ENCODE results near the gene DNAJC16.

Gene DNAJC16

DNA sequence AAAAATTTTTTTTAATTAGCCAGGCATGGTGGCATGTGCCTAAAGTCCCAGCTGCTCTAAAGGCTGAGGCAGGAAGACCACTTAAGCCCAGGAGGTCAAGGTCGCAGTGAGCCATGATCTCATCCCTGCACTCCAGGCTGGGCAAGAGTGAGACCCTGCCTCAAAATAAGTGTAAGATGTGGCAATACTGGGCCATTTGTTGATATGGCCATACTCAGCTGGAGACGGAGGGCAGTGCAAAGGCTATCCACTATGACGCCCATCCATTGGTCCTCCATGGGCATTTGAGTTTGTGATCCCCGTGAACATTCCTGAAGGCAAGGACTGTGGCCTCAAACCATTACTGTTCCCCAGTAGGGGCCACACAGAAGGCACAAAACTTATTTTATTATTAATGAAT, 4.1 kb upstream of the DNAJC16 start:
- TF ChIP-seq FOXP2 (optimal IDR thresholded peaks at IDR 0.05; ENCODE audit: borderline replicate concordance, extremely low read depth, extremely low read length, insufficient read depth) (no peak), SIN3A (IDR thresholded peaks at IDR 0.05; ENCODE audit: borderline replicate concordance, insufficient read depth, low read length) (no peak), TAF1 (IDR thresholded peaks at IDR 0.05; ENCODE audit: borderline replicate concordance, insufficient read depth, low read length) (no peak), POLR2AphosphoS5 (IDR thresholded peaks at IDR 0.05; ENCODE audit: low read depth, low read length) (no peak)
- TF ChIP-seq, protein P1, sequence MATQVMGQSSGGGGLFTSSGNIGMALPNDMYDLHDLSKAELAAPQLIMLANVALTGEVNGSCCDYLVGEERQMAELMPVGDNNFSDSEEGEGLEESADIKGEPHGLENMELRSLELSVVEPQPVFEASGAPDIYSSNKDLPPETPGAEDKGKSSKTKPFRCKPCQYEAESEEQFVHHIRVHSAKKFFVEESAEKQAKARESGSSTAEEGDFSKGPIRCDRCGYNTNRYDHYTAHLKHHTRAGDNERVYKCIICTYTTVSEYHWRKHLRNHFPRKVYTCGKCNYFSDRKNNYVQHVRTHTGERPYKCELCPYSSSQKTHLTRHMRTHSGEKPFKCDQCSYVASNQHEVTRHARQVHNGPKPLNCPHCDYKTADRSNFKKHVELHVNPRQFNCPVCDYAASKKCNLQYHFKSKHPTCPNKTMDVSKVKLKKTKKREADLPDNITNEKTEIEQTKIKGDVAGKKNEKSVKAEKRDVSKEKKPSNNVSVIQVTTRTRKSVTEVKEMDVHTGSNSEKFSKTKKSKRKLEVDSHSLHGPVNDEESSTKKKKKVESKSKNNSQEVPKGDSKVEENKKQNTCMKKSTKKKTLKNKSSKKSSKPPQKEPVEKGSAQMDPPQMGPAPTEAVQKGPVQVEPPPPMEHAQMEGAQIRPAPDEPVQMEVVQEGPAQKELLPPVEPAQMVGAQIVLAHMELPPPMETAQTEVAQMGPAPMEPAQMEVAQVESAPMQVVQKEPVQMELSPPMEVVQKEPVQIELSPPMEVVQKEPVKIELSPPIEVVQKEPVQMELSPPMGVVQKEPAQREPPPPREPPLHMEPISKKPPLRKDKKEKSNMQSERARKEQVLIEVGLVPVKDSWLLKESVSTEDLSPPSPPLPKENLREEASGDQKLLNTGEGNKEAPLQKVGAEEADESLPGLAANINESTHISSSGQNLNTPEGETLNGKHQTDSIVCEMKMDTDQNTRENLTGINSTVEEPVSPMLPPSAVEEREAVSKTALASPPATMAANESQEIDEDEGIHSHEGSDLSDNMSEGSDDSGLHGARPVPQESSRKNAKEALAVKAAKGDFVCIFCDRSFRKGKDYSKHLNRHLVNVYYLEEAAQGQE (IDR thresholded peaks at IDR 0.05; ENCODE audit: insufficient read depth in 1 of 2, low read depth in 2 of 2, low read length in 2 of 2) = no peak

DNA sequence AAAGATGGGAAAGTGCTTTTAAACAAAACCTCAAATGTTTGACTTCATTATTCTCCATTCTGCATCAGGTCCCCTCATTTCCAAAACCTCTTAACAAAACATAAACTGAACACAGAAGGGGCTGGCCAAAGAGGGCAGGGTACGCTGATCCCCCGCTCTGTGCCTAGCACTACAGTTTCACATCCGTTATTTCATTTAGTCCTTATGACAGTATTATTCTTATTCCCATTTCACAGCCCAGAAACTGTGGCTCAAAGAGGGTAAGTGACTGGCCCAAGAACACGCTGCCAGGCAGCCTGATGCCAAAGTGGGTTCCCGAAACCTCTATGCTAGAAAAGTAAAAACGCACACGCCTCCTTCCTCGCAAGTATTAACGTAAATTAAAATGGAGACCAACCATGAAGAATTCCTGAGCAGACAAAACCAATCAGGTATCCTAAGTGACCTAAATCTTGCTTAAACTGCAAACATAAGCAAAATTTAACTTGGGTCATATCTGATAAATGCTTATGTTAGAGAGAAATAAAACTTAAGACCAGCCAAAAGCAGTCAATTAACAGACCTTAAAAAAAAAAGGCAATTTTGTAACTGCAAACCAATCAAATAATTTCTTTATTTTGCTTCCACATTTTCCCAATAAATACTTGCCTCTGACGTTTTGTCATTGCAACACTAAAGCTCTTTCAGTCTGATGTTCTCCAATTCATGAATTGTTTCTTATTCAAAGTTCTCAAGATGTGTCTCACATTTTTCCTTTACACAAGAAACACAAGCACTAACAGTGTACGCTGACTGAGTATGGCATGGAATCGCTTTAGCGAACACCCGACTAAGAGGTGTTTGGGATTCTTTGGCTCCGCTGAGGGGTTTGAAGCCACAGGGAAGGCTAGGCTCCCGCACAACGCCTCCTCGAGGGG, 3.3 kb upstream of the DNAJC16 start:
- TF ChIP-seq TAF1 (IDR thresholded peaks at IDR 0.05; ENCODE audit: borderline replicate concordance, insufficient read depth, low read length) (no peak), POLR2AphosphoS5 (IDR thresholded peaks at IDR 0.05; ENCODE audit: low read depth, low read length) (no peak), SIN3A (IDR thresholded peaks at IDR 0.05; ENCODE audit: borderline replicate concordance, insufficient read depth, low read length) (no peak), FOXP2 (optimal IDR thresholded peaks at IDR 0.05; ENCODE audit: borderline replicate concordance, extremely low read depth, extremely low read length, insufficient read depth) (no peak)
- TF ChIP-seq, protein P1 (IDR thresholded peaks at IDR 0.05; ENCODE audit: insufficient read depth in 1 of 2, low read depth in 2 of 2, low read length in 2 of 2) = no peak

DNA sequence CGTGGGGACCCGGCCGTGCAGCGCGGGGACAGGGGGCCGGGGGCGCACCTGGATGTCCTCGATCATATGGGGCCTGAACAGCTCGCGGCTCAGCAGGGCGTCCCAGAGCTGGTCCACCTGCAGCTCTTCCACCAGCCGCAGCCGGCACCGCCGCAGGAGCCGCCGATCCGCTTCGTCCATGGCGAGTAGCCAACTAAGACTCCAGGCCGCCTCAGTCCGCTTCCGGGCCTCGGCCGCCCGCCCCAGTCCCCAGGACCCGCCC, 2.7 kb upstream of the DNAJC16 start, which contains the start of gene CASP9:
TSS of gene CASP9 (minus strand) at position 195 of the 262 bp plus-strand sequence. CDS start at position 180, 15 bp downstream.
- no peak for TF ChIP-seq POLR2AphosphoS5 (IDR thresholded peaks at IDR 0.05; ENCODE audit: low read depth, low read length)

DNA sequence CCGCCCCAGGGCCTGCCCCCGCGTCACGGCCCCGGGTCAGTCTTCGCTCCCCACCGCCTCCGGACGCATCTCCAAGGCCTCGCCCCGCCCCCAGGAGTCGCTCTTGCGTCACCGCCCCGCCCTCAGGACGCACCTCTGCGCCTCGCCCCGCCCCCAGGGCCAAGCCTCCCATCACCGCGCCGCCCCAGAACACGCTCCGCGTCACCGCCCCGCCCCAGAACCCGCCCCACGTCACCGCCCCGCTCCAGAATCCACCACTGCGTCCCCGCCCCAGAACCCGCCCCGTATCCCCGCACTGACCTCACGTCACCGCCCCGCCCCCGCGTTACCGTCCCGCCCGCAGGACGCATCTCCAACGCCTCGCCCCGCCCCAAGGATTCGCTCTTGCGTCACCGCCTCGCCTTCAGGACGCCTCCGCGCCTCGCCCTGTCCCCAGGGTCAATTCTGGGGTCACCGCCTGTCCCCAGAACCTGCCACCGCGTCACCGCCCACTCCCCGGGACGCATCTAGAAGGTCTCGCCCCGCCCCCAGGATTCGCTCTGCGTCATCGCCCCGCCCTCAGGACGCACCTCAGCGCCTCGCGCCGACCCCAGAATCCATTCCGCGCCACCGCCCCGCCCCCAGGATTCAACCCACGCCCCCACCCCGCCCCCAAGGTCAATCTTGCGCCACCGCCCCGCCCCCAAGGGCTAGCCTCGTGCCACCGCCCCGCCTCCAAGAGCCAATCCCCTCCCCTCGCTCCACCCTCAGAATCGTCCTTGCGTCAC, 2.2 kb upstream of the DNAJC16 start:
- TF ChIP-seq FOXP2 (optimal IDR thresholded peaks at IDR 0.05; ENCODE audit: borderline replicate concordance, extremely low read depth, extremely low read length, insufficient read depth) (peak; percentile 47), TAF1 (IDR thresholded peaks at IDR 0.05; ENCODE audit: borderline replicate concordance, insufficient read depth, low read length) (no peak)

DNA sequence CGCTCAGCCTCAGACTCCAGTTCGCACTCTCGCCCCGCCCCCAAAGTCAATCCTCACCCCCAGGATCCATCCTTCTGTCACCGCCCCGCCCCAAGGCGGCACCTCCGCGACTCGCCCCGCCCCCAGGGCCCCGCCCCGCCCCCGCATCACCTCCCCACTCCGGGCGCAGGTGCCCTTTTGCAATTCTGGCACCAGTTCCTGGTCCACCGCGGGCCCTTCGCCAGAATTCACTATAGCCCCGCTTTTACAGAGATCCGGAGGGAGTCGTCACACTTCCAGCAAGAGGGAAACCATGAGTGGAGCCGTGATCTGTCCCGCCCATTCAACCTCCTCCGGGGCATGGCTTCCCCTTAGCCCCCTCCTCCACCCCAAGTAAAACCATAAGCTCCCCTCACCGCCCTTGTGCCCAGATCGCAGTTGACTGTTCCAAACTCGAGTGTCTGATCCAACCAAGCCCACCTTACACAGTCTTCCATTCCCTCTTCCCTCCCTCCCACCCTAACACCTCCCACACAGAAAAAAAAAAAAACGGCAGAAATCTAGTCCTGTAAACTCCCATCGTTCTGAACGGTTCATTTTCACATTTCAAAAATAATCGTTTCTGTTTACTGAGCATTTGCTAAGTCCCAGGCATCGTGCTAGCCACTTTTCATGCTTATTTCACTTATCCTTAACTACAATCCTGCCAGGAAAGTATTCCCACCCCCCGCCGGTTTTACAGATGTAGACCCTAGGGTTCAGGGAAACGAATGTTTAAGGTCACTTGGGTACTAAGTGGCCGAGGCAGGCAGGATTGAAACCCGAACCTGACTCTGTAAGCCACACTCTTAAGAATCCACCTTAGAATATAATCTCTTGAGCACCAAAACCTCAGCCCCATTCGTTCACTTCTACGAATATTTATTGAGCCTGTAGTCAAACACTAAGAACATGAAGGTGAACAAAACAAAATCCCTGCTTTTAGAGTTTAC, 1.3 kb upstream of the DNAJC16 start:
- TF ChIP-seq FOXP2 (optimal IDR thresholded peaks at IDR 0.05; ENCODE audit: borderline replicate concordance, extremely low read depth, extremely low read length, insufficient read depth) (peak; percentile 2), SIN3A (IDR thresholded peaks at IDR 0.05; ENCODE audit: borderline replicate concordance, insufficient read depth, low read length) (no peak), POLR2AphosphoS5 (IDR thresholded peaks at IDR 0.05; ENCODE audit: low read depth, low read length) (no peak)
- TF ChIP-seq, protein P1 (IDR thresholded peaks at IDR 0.05; ENCODE audit: insufficient read depth in 1 of 2, low read depth in 2 of 2, low read length in 2 of 2) = no peak

Measured in PFSK-1 (cell line).